NCI-H128 (cell line): ENCODE results near the gene INHBA.

Experiments used
- DNase-seq: peaks from one replicate; lab custom pipeline; 2025; ENCODE audit not compliant: unreplicated experiment; lab: John Stamatoyannopoulos, UW

INHBA gene

DNA sequence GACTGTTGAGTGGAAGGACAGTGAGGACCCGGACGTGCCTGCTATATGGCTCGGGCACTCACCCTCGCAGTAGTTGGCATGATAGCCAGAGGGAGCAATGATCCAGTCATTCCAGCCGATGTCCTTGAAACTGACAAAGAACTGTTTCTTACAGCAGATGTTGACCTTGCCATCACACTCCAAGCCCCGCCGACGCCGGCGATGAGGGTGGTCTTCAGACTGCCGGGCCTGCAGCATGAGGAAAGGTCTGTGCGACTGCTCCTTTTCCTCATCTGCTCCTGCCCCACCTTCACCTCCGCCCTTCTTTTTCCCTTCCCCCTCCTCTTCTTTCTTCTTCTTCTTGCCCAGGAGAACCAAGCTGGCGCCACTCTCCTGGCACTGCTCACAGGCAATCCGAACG lies 13.1 kb downstream of the INHBA start:
- no peak for DNase-seq

DNA sequence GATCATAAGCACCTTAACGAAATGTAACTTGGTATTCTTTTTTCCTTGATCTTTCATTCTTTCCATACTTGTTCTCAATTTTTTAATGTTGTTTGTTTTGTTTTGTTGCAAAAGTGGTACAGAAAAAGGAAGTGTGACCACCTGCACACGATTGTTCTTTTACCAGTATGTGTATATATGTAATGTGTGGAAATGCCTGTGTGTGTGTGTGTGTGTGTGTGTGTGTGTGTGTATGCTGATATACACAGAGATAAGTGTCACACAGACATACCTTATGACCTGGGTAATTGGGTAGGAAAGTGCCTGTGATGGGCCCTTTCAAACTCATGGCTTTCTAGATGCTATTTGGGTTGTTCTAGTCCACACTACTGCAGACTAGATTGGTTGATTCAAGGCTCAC lies 14.0 kb downstream of the INHBA start:
- no peak for DNase-seq

DNA sequence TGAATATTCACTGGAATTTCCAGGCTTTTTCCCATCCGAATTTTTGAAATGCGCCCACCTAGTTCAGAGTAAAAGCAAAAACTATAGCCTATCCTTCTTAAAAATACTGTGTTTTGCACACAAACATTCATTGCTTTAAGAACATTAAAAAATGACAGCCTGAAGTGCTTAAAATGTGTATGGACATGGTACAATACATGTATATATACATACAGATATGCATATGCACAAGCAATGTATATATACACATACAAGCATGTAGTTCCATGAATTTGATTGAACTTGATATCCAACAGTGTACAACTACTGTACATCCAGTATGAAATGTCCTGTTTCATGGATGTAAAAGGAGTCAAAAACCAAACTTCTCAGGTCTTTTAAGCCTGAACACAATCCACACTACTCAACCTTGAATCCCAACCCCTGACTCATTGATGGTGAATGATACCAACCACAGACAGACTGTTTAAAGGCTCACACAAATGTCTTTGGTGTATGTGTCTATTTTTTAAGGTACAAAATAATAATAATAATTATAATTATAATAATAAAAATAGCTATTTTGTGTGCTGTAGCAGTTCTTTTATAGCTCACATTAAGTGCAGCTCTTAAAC lies 14.8 kb downstream of the INHBA start:
- no peak for DNase-seq

GRCh38 chr7:41685684-41686083 lies 17.2 kb downstream of the INHBA start:
- no peak for DNase-seq

GRCh38 chr7:41682422-41682821 lies 20.5 kb downstream of the INHBA start:
- DNase-seq: no peak

- no peak for DNase-seq
Measured at GRCh38 chr7:41679566-41679965, 23.3 kb downstream of the INHBA start.

- no peak for DNase-seq
Measured at GRCh38 chr7:41674505-41675023, 28.3 kb downstream of the INHBA start.

- no peak for DNase-seq
Measured at GRCh38 chr7:41661596-41661995, 41.3 kb downstream of the INHBA start.

GRCh38 chr7:41659539-41659938 lies 43.4 kb downstream of the INHBA start:
- DNase-seq: no peak

DNA sequence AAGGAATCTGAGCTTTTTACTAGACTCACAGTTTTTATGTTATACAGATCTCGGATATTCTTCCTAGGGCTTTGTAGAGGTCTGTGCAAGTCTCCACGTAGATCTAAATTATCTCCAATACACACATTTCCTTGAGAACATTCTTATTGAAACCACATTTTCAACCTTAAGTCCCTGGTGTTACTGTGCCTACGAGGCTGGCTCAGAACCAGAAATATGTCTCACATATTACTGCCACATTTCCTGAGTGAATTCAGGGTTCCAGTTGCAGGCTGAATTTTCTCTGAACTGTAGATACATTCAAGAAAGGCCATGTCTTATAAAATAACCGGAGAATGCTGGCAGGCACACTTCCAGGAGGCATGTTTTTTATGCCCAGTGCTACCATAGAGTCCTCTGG lies 46.5 kb downstream of the INHBA start:
- DNase-seq: no peak

- no peak for DNase-seq
Measured at GRCh38 chr7:41655426-41655825, 47.5 kb downstream of the INHBA start.

- no peak for DNase-seq
Measured at GRCh38 chr7:41652267-41652666, 50.6 kb downstream of the INHBA start.

DNA sequence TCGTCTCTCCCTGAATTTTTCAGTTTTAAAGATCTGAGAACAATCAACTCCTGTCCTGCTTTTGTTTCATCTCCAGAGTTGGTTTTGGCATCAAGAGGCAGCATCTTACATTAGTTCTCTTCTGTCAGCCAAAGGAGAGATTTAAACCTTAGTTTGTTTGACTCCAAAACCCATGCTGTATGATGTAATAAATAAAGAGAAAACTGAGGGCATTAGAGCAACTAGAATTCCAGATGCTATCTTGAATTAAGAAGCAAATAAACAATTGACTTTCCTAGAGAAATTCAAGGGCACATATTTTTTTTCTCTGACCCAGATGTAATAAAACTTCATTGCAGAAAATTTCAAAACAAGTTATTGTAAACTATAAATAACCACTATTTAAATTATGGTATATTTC lies 54.4 kb downstream of the INHBA start:
- DNase-seq: no peak

- no peak for DNase-seq
Measured at GRCh38 chr7:41643616-41644015, 59.3 kb downstream of the INHBA start.

DNA sequence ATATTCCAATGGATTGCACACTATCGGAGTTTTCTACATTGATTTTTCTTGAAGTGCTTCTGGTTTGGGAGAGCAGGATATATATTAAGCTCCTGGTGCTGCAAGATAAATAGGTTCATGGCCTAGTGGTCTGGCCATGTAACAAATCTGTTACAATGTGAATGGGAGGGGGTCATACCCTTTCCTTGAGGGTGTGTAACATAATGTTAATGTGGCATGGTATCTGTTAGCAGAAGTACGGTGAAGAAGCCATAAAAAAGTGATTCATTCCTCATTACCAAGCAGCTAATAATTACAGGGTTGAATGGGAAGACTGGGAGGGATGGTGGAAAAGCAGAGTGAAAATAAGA lies 61.2 kb downstream of the INHBA start:
- no peak for DNase-seq

GRCh38 chr7:41641011-41641664 lies 61.8 kb downstream of the INHBA start:
- no peak for DNase-seq

DNA sequence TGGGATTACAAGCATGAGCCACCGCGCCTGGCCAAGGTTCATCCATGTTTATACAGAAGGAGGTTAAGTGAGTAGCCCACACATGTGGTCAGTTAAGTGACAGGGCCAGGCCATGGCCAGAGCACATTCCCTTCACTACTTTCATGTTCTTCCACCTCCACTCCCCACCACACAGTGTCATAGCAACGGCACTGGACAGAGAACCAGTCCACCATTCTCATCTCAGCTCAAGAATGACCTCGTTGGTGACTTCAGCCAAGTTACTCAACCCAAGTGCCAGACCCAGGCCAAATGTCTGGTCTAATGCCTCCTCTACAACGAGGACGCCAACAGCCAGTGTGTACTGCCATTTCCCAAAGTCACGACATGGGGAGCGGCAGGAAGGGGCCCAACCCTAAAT lies 62.4 kb downstream of the INHBA start:
- DNase-seq: no peak

DNA sequence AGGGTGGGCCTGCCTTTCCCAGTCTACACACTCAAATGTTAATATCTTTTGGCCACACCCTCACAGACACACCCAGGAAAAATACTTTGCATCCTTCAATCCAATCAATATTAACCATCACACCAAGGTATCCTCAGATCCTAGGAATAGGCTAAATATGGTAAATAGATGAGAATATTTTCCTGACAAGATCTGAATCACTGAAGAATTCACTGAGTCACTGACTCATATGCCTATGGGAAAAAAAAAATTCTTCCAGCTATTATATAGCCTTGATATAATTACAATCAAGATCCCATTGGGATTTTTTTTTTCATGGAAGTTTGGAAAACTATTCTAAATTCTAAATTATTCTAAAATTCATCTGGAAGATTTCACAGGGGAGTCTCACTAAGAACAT lies 65.8 kb downstream of the INHBA start:
- no peak for DNase-seq
